ENCODE results near the gene MYOF. TPM values are rescaled to one million over a fixed set of nuclear protein-coding genes. Genes with fewer than 3 reads are reported as not detected.
A peak's percentile ranks its signal among the peaks of the same experiment; 100 is the strongest.

MYOF gene
- polyA plus RNA-seq, 1 donor (not counting 4 experiments of a cell fraction or from before 2014, with no cell fraction given): 232 TPM

DNA sequence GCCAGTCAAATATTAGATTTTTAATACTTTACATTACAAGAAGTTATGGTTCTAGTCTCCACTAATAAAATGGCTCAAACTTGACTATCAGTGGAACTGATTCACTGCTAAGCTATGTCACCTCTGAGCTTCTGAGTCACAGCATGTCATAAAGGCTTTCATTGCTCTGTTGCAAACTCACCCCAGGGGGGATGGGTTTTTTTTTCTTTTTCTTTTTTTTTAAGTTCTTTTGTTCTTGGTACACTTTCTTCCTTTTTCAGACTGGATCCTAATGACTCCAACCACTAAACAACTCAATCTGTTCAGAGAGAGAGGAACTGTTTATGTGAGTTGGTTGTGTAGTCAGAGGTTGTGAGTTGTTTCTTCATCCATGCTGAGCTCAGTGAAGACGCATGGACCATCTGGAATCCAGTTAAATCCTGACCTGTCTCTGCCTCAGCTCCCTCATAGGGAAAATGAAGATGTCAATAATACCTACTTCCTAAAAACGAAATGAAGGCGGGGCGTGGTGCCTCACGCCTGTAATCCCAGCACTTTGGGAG, 11.0 kb downstream of the MYOF start:
- dilution Hi-C loops (cut with MboI; ENCODE audit: extremely low pct_ligation_motif_present, low sequenced_read_pairs): no loop called here
- Histone ChIP-seq H3K9ac (ENCODE audit: control insufficient read depth, extremely low read depth, insufficient read depth, low read length) (peak overlapping the region; percentile 63), H3K27ac (ENCODE audit: control insufficient read depth, insufficient read depth, low read length) (peak overlapping the region; percentile 89), H3K4me2 (ENCODE audit: control insufficient read depth, extremely low read depth, insufficient read depth, low read depth, low read length) (peak overlapping the region; percentile 24), H3K9me1 (ENCODE audit: control insufficient read depth, extremely low read depth, insufficient read depth, low read length) (peaks cover 9% of the 10 kb centered on the region), H3K79me2 (ENCODE audit: control insufficient read depth, insufficient read depth, low read length) (peaks cover 64% of the 10 kb centered on the region), H4K20me1 (ENCODE audit: control insufficient read depth, extremely low read depth, insufficient read depth, low read length) (no peaks in the 10 kb centered on the region), H3K36me3 (ENCODE audit: control insufficient read depth in 2 of 2, extremely low read depth in 1 of 2, insufficient read depth in 2 of 2, low read length in 2 of 2) (peaks cover 16 to 29% of the 10 kb centered on the region in 2 experiments), H3K4me1 (ENCODE audit: control insufficient read depth, extremely low read depth, insufficient read depth, low read length) (peaks cover 90% of the 10 kb centered on the region), H3K9me3 (ENCODE audit: control insufficient read depth, low read depth, low read length) (no peaks in the 10 kb centered on the region), H3K4me3 (ENCODE audit: control insufficient read depth in 2 of 3, extremely low read depth in 1 of 3, insufficient read depth in 2 of 3, low read depth in 1 of 3, low read length in 3 of 3) (no peak overlapping the region), H3K27me3 (ENCODE audit: control insufficient read depth, extremely low read depth, insufficient read depth, low read length) (no peaks in the 10 kb centered on the region), H2AFZ (ENCODE audit: control insufficient read depth, low read length) (no peak overlapping the region)
- FAIRE-seq: peak; percentile 78
- TF ChIP-seq, protein P1, sequence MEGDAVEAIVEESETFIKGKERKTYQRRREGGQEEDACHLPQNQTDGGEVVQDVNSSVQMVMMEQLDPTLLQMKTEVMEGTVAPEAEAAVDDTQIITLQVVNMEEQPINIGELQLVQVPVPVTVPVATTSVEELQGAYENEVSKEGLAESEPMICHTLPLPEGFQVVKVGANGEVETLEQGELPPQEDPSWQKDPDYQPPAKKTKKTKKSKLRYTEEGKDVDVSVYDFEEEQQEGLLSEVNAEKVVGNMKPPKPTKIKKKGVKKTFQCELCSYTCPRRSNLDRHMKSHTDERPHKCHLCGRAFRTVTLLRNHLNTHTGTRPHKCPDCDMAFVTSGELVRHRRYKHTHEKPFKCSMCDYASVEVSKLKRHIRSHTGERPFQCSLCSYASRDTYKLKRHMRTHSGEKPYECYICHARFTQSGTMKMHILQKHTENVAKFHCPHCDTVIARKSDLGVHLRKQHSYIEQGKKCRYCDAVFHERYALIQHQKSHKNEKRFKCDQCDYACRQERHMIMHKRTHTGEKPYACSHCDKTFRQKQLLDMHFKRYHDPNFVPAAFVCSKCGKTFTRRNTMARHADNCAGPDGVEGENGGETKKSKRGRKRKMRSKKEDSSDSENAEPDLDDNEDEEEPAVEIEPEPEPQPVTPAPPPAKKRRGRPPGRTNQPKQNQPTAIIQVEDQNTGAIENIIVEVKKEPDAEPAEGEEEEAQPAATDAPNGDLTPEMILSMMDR (optimal IDR thresholded peaks at IDR 0.05 in 1 of 3, IDR thresholded peaks at IDR 0.05 in 1 of 3, conservative IDR thresholded peaks at IDR 0.05 in 1 of 3; ENCODE audit: extremely low read depth in 1 of 3, insufficient read depth in 2 of 3, low read length in 3 of 3): no peak
- TF ChIP-seq EZH2 (IDR thresholded peaks at IDR 0.05; ENCODE audit: low read length): no peak
- no peak for DNase-seq (ENCODE audit: low read depth, low spot score)

DNA sequence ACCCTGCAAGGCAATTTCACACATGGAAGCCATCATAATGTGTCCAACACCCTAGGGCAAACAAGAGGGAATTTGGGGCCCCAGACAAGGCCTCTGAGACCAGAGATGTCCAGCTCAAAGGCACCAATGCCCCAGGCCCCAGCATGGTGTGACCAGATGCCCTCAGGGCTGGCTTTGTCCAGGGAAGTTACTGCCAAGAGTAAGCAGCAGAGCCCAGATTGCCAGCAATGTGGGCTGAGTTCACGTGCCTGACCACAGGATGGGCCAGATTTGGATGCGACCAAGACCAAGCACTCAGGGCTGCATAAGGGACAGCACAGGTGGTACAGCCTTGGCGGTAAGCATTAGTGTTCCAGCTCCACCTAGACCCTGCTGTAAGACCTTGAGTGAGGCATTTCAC, 12.7 kb downstream of the MYOF start:
- H3K4me2 ChIP-seq (ENCODE audit: control insufficient read depth, extremely low read depth, insufficient read depth, low read depth, low read length): peak overlapping the region; percentile 32
- DNase-seq (ENCODE audit: low read depth, low spot score) (no peak), FAIRE-seq (no peak)
- peak overlapping the region; percentile 89 for H3K27ac ChIP-seq (ENCODE audit: control insufficient read depth, insufficient read depth, low read length)
- peak overlapping the region; percentile 72 for H3K9ac ChIP-seq (ENCODE audit: control insufficient read depth, extremely low read depth, insufficient read depth, low read length)
- no peak overlapping the region for H3K4me3 ChIP-seq (ENCODE audit: control insufficient read depth in 2 of 3, extremely low read depth in 1 of 3, insufficient read depth in 2 of 3, low read depth in 1 of 3, low read length in 3 of 3)
- H3K27me3 ChIP-seq (ENCODE audit: control insufficient read depth, extremely low read depth, insufficient read depth, low read length): no peaks in the 10 kb centered on the region
- peaks cover 16 to 28% of the 10 kb centered on the region in 2 experiments for H3K36me3 ChIP-seq (ENCODE audit: control insufficient read depth in 2 of 2, extremely low read depth in 1 of 2, insufficient read depth in 2 of 2, low read length in 2 of 2)
- H3K79me2 ChIP-seq (ENCODE audit: control insufficient read depth, insufficient read depth, low read length): peaks cover 64% of the 10 kb centered on the region
- H3K9me1 ChIP-seq (ENCODE audit: control insufficient read depth, extremely low read depth, insufficient read depth, low read length): peaks cover 9% of the 10 kb centered on the region
- no peaks in the 10 kb centered on the region for H3K9me3 ChIP-seq (ENCODE audit: control insufficient read depth, low read depth, low read length)
- peaks cover 88% of the 10 kb centered on the region for H3K4me1 ChIP-seq (ENCODE audit: control insufficient read depth, extremely low read depth, insufficient read depth, low read length)
- dilution Hi-C loops (cut with MboI; ENCODE audit: extremely low pct_ligation_motif_present, low sequenced_read_pairs): no loop called here
- no peak overlapping the region for H2AFZ ChIP-seq (ENCODE audit: control insufficient read depth, low read length)
- TF ChIP-seq, protein P1 (optimal IDR thresholded peaks at IDR 0.05 in 1 of 3, IDR thresholded peaks at IDR 0.05 in 1 of 3, conservative IDR thresholded peaks at IDR 0.05 in 1 of 3; ENCODE audit: extremely low read depth in 1 of 3, insufficient read depth in 2 of 3, low read length in 3 of 3): no peak
- TF ChIP-seq EZH2 (IDR thresholded peaks at IDR 0.05; ENCODE audit: low read length): no peak
- H4K20me1 ChIP-seq (ENCODE audit: control insufficient read depth, extremely low read depth, insufficient read depth, low read length): no peaks in the 10 kb centered on the region
